Activated CD4-positive, alpha-beta T cell treated with anti-CD3 and anti-CD28 coated beads for 48 hours (primary cell): ENCODE results near the gene CTU1.
"Not testable (repeated sequence)": the region's sequence is repeated elsewhere in the genome, so short reads cannot be mapped to it uniquely, and the experiment has no call there.

Experiments
- DNase-seq: peaks from one replicate; pipeline ENCODE4 v3.0.0-alpha.2; 2020

CTU1 gene

DNA sequence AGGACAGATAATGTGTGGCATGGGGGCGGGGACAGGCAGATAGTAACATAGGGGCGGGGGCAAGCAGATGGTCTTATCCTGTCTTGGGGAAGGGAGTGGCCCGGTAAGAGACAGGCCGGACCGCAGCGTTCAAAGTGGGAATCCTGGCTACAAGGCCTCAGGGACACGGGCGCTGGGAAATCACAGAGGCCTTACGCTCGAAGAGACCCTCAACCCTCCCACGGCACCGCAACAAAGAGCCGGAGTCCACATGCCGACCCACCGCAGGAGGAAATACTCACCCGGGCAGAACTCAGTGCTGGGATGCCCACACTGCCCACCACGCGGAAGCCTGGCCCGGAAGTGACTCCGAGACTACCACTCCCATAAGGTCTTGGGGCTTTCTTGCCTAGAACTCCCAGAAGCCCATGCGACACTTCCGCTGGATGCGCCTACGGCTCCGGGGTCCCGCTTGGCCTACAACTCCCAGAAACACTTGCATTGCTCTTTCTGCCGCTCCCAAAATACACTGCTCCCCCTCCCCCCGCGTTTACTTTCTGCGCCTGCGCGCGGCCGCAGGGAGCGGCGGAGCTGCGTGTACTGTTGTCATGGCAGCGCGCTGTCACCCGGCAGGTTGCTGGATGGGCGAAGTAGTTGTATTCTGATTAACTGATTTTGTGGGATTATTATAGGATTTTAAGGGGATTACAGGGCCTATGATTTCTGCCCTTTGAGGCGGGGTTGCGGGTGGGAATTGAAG, at the start of gene CTU1:
Gene CTU1 (minus strand): TSS at position 344 of the 739 bp plus-strand sequence. CDS start 3,840 bp downstream, outside the sequence.
- DNase-seq: peak; percentile 98

DNA sequence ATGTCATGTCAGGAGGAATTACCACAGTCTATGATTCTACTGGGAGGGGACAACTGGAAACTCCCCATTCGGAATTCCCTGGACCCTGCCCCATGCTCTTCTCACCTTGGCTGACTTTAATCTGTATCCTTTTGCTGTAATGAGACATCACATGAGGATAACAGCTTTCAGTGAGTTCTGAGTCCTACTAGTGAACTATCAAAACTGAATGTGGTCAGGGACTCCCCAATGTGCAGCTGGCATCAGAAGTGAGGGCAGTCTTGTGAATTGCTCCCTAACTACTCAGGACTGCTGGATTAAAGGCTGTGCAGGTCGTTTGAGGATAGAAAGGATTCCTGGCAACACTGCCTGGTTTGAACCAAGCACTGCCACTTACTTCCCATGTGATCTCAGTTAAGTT, 49.1 kb upstream of the CTU1 start:
- no peak for DNase-seq

DNA sequence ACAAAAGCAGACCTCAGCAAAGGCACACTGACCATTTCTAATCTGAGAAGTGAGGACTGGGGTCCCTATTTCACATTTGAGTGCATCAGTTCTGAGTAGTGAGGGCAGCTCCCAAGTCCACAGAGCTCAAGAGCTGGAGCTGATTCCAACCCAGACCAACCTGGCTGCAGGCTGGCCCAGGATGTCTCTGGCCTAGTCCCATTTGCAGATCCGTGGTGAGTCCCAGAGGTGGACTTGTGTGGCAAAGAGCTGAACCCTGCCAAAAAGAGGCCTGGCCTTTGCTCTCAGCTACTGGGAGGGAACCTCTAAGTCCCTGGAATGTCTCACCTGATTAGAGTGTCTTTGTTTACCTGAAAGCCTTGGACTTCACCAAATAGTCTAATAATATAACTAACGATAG, 48.5 kb upstream of the CTU1 start:
- DNase-seq: no peak

DNA sequence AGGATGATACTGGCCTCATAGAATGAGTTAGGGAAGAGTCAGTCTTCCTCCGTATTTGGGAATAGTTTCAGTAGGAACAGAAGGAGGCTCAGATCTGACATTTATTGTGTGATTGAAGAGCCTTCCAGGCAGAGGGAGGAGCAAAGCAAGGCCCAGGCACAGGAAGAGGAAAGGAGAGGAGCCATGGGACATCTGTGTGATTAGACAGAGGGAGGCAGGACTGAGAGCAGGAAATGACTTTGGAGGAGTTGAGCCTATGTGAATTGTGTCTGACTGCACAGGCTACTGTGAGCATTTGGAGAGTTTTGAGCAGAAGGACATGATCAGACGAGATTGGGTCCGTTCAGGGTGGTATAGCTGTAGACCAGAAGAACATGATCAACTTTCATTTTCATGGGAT, 42.4 kb upstream of the CTU1 start:
- DNase-seq: no peak

DNA sequence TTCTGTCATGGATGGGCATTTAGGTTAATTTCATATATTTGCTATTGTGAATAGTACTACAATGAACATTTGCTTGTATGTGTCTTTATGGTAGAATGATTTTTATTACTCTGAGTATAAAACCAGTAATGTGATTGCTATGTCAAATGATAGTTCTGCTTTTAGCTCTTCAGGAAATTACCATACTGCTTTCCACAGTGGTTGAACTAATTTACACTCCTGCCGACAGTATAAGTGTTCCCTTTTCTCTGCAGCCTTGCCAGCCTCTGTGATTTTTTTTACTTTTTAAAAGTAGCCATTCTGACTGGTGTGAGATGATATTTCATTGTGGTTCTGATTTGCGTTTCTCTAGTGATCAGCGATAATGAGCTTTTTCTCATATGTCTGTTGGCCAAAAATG, 40.4 kb upstream of the CTU1 start:
- no peak for DNase-seq

DNA sequence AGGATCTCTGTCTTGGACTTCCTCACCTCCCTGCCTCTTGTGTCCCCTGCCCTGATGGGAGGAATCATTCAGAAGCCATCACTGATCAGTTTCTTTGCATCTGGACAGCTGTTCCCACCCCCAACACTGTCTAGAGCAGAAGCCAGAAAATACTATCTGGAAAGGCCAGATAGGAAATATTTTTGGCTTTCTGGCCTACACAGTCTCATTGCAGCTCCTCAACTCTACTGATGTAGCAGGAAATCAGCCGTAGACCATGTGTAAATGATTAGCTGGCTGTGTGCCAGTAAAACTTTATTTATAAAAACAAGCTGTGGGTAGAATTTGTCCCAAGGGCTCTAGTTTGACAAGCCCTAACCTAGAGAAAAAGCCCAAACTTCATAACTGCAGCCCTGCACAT, 39.5 kb upstream of the CTU1 start:
- DNase-seq: no peak

DNA sequence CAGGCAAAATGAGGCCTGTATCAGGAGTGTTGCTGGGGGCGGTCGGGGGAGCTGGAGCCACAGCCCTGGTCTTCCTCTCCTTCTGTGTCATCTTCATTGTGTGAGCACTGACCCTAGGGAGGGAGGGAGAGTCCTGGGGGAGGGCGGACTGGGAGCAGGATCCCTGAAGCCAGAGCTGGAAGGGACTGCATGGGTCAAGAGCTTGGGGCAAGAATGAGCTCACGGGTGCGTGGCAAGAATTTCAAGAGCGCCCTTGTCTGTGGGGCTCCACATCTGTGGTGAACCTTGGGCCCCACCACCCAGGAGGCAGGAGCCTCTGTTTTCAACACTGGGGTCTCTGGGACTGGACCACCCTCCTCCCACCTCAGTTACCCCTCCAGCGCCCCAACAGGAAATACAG, 38.5 kb upstream of the CTU1 start:
- DNase-seq: no peak

DNA sequence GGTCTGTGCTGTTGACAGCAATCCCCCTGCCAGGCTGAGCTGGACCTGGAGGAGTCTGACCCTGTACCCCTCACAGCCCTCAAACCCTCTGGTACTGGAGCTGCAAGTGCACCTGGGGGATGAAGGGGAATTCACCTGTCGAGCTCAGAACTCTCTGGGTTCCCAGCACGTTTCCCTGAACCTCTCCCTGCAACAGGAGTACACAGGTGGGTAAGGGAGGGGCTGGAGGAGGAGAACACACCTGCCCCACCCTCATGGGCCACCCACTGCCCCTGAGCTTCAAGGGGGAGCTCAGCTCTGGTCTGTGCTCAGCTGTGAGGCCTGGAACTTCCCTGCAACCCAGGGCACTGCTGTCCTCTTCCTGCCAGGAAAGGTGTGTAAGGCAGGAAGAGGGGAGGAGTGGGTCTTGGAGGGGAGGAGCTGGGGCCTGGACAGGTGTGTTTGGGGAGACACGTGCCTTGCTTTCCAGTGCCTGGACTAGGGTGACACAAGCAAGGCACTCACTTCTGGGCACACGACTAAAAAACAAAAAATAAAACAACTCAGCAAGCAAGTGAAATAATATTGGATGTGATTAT, 37.8 kb upstream of the CTU1 start:
- DNase-seq: no peak

DNA sequence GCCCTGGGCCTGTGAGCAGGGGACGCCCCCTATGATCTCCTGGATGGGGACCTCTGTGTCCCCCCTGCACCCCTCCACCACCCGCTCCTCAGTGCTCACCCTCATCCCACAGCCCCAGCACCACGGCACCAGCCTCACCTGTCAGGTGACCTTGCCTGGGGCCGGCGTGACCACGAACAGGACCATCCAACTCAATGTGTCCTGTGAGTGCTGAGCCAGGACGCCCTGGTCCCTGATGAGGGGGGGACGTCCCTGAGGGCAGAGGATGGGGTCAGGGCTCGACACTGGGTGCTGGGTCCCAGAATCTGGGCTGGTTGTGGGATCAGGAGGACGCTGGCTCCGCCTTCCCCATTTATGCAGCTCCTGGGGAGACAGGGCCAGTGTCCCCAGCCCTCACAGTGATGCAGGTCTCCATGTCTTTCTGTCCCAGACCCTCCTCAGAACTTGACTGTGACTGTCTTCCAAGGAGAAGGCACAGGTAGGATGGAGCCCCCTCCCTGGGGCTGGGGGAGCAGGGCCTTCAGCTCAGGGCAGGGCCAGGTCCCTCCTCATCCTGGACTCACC, 36.4 kb upstream of the CTU1 start:
- DNase-seq: no peak

DNA sequence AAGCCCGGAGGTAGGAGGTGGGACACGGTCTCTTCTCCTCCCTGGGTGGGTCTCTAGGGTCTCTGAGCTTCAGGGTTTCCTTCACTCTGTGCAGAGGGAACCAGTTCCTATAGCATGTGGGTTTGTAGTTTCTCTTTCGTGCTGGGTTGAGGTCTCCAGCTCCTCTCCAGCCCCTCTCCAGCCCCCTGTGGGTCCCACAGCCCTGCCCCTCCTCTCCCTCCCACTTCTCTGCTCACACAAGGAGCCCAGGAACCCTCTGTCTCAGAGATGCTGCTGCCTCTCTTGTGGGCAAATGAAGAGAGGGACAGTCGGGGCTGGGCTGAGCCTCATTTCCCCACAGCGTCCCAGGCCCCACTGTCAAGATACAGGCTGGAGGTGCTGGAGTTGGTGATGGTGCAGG, 35.3 kb upstream of the CTU1 start:
- no peak for DNase-seq

DNA sequence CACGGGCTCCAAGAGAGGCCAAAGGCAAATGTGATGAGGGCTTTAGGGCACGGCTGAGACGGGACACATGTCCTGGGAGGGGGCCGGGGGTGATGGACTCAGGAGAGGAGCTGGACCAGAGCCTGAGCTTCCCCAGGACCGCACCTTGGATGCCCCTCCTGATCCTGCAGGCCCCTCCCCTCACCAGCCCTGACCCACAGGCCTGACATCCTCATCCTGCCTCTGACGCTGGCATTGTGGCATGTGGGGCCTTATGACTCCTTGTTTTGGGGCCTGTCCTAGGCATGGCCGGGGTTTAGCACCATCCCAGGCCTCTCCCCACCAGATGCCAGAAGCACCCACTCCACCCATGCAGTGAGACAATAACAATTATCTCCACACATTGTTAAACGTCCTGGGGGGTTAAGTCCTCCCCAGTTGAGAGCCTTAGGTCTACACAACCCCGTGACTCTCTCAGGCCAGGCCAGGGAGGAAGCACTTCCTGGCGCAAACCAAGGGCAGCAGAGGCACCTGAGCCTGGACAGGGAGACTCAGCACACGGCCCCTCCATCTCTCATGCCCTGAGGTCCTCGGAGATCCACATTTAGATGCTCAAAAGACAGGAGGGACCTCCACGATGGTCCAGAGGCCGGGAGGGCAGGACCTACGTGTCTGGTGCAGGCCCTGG, 34.7 kb upstream of the CTU1 start:
- not testable (repeated sequence) for DNase-seq

DNA sequence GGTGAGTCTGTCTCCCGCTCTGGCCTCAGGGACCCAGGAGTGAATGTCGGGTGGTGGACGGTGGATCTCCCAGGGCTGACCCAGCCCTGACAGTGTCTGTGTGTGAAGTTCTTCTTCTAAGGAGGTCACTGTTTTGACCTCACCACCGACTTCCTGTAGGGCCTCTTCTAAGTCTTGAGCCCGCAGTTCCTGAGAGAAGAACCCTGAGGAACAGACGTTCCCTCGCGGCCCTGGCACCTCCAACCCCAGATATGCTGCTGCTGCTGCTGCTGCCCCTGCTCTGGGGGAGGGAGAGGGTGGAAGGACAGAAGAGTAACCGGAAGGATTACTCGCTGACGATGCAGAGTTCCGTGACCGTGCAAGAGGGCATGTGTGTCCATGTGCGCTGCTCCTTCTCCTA, 33.9 kb upstream of the CTU1 start, which contains the start of gene SIGLEC7:
Gene SIGLEC7 (plus strand): TSS at position 183 of the 400 bp plus-strand sequence. CDS start 69 bp downstream, at position 252.
- no peak for DNase-seq

DNA sequence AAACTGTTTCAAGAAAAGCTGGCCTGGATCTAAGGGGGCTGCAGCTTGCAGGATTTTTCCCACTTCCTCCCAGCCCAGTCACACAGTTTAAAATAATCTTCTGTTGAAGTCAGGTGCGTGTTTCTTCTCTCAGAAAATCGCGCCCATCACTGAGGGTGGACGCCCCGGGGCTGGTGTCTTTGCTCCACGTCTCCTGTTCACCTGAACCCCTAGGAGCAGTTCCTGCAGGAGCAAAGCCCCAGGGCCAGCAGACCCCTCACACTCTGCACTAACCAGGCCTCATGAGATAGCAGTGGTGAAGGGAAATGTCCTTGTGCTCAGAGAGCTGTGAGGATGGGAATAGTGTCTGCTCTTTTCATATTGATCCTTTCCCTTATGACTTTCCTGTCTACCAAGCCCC, 33.0 kb upstream of the CTU1 start:
- DNase-seq: no peak

DNA sequence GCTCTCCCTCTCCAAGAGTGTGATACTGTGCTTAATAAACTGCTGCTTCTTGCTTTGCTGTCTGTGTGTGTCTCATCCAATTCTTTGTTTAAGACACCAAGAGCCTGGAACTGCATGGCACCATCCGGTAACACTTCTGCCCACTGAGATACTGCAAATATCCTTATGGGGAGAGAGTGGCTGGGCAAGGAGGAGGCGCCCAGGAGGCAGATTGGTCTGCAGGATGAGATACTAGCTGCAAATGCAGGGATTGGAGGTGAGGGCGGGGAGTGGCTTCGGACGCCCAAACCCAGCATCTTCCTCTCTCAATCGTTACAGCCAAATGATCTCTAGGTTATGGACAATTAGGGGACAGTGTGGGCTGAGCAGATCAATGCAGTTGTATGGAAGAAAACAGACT, 32.2 kb upstream of the CTU1 start:
- no peak for DNase-seq

DNA sequence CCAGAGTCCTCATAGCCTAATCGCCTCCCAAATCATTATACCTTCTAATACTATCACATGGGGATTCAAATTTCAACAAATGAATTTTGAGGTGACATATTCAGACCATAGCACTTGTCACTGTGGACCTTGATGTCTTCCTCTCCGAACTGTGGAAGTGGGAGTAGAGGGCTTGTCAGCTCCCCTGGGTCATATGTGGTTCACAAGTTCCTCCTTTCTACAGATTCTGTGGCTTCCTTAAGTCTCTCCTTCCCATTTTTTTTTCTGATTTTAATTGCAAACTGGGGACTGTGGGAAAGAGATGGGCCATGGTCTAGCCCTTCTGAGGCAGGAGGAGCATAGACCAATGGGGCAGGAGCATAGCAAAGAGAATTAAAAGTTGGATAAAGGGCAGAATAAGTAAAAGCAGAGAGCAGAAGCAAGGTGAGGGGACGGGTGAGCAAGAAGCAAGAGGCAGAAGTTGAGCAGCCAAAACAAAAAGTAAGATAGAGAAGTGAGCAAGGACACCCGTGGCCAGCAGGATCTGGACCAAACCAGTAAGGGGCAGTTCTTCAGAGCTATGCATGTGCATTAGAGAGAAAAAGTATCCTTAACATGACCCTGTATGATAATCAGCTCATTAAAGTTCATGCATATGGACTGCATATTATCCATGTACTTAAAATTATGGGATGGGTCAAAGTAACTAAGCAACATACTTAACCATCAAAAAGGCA, 31.2 kb upstream of the CTU1 start:
- no peak for DNase-seq

DNA sequence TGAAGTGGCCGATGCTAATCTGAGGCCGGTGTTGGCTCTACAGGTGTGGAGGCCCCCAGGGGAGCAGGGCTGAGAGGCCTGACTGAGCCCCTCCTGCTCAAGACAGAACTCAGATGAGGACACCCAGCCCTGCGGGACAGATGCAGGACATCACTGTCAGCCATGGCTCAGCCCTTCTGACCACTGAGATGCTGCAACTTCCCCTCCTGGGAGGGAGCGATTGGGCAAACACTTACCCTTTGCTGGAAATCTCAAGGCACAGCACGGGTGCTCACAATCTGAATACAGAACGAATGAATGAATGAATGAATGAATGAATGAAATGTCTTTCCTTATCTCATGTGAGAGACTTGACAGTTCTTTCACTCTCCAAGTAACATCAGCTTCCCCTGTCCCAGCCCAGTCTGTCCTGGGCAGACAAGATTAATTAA, 30.4 kb upstream of the CTU1 start:
- no peak for DNase-seq

DNA sequence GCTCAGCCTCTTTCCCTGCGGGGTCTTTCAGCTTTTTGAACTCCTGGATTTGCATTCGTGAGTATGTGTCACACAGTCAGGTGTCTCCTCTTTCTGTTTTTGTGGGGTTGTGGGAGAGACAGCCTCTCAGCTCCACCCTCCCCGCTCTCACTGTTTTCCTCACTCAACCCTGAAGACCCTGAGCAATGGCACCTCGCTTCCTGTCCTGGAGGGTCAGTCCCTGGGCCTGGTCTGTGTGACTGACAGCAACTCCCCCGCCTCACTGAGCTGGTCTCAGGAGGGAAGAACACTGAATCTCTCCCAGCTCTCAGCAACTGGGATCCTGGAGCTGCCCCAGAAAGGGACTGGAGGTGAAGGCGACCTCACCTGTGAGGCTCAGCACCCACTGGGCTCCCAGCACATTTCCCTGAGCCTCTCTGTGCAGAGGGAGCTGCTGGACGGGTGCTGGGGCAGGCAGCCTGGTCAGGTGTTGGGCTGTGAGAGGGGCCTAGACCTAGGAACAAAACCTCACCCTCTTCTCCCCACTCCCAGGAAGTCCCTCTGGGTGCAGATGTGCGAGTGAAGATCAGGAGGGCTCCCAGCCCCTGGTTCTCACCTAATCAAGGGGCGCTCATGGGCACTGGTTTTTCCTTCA, 29.7 kb upstream of the CTU1 start:
- no peak for DNase-seq

DNA sequence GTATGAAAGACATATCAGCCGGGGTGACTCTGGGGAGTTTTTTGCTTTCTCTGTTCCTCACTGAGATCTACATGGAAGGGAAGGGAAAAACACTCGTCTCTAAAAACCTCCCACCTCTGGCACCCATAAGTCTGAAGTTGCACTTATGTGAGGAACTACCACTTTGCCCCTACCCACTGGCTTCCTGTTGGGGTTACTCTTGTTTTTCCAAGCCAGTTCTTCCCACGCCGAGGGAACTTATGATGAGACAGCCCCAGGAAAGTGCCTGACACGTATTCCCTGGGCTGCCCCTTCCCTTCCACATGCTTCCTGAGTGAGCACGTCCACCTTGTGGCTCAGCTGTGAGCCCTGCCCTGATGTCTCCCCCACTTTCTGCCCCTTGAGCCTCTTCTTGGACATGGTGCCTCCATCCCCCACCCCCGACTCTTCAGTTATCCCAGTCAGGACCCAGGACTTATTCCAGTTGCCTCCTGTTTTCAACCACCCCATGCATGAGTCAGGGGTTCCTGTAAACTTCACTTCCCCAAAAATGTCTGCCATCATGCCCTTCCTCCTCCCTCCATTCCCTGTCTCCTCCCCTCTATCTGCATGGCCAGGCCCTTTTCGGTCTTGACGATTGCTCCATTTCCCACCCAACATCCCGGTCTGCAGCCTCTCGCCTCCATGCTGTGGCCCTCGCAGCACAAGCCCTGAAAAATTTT, 28.8 kb upstream of the CTU1 start:
- no peak for DNase-seq

DNA sequence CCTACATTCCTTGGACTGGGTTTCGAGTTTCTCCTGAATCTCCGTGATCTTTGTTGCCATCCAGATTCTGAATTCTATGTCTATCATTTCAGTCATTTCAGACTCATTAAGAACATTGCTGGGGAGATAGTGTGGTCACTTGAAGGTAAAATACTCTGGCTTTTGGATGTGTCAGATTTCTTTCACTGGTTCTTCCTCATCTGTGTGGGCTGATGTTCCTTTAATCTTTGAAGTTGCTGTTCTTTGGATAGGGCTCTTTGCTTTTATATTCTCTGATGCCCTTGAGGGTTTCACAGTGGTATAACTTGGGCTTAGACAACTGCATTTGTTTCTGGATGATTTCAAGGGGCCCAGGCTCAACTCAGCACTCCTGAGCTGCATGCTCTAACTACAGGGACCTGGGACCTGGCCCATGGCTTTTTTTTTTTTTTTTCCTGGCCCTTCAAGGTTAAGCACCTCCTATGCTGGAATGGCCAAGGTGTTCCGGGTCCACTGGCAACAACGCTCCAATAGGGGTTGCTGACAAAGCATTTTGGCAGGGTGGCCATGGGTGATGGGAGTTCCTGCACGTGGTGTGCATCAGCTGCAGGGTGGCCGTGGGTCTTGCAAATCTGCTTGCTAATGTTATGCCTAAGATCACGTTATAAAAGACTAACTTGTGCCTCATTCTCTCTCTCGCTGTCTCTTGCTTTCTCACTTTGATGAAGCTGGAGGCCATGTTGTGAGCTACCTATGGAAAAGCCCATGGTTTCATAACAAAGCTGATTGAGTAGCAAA, 28.0 kb upstream of the CTU1 start:
- DNase-seq: no peak

DNA sequence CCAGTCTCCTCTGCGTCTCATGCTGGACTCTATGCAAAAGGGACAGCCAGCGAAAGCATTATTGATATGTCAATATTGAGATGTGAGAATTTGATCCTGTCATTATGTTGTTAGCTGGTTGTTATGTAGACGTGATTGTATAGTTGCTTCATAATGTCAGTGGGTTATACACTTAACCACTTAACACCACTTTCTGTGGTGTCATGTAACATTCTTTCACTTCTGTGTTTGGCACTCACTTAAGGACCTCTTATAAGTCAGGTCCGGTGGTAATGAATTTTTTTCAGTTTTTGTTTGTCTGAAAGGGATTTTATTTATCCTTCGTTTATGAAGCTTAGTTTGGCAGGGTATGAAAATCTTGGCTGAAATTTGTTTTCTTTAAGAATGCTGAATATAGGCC, 26.8 kb upstream of the CTU1 start:
- no peak for DNase-seq
